ENCODE measurements around the gene ZNF621.

Gene ZNF621

GRCh38 chr3:40524568-40525285, at the start of gene ZNF621:
Gene ZNF621 (plus strand): TSS chr3:40524960. CDS start chr3:40525841, 881 bp downstream.
- DNase-seq: peak; percentile 85

- peak; percentile 55 for DNase-seq
Measured at GRCh38 chr3:40476478-40477470, 48.0 kb upstream of the ZNF621 start, which contains the start of gene ZNF619. Gene ZNF619 (plus strand): TSS chr3:40477122. CDS start chr3:40477980, 858 bp downstream.

GRCh38 chr3:40477666-40478065, 47.1 kb upstream of the ZNF621 start:
- no peak for DNase-seq

GRCh38 chr3:40487172-40487571, 37.6 kb upstream of the ZNF621 start:
- DNase-seq: no peak

- no peak for DNase-seq
Measured at GRCh38 chr3:40490916-40491315, 33.8 kb upstream of the ZNF621 start.

- no peak for DNase-seq
Measured at GRCh38 chr3:40494698-40495097, 30.1 kb upstream of the ZNF621 start.

GRCh38 chr3:40497288-40497687, 27.5 kb upstream of the ZNF621 start:
- no peak for DNase-seq

- DNase-seq: no peak
Measured at GRCh38 chr3:40499952-40500351, 24.8 kb upstream of the ZNF621 start.

GRCh38 chr3:40502034-40502433, 22.7 kb upstream of the ZNF621 start:
- DNase-seq: no peak

GRCh38 chr3:40504636-40505430, 19.9 kb upstream of the ZNF621 start:
- peak; percentile 8 for DNase-seq

- DNase-seq: peak; percentile 33
Measured at GRCh38 chr3:40505599-40506462, 18.9 kb upstream of the ZNF621 start, which contains the start of gene ZNF620. Gene ZNF620 (plus strand): TSS chr3:40506039. CDS start chr3:40506353, 314 bp downstream.

GRCh38 chr3:40511031-40511718, 13.6 kb upstream of the ZNF621 start:
- DNase-seq: no peak

- DNase-seq: no peak
Measured at GRCh38 chr3:40516201-40516600, 8.6 kb upstream of the ZNF621 start.

GRCh38 chr3:40518067-40518466, 6.7 kb upstream of the ZNF621 start:
- DNase-seq: no peak

- no peak for DNase-seq
Measured at GRCh38 chr3:40518848-40519247, 5.9 kb upstream of the ZNF621 start.

GRCh38 chr3:40521254-40521653, 3.5 kb upstream of the ZNF621 start:
- DNase-seq: no peak

GRCh38 chr3:40523781-40524180, 979 bp upstream of the ZNF621 start:
- DNase-seq: no peak

- DNase-seq: no peak
Measured at GRCh38 chr3:40524222-40524567, 565 bp upstream of the ZNF621 start.

- DNase-seq: no peak
Measured at GRCh38 chr3:40528426-40528825, 3.7 kb downstream of the ZNF621 start.

- DNase-seq: no peak
Measured at GRCh38 chr3:40532252-40532651, 7.5 kb downstream of the ZNF621 start.

GRCh38 chr3:40534283-40534682, 9.5 kb downstream of the ZNF621 start:
- no peak for DNase-seq
